Measurements from ENCODE around the gene BMPR1A.
"Not testable (repeated sequence)": the region's sequence is repeated elsewhere in the genome, so short reads cannot be mapped to it uniquely, and the experiment has no call there.

The BMPR1A gene

DNA sequence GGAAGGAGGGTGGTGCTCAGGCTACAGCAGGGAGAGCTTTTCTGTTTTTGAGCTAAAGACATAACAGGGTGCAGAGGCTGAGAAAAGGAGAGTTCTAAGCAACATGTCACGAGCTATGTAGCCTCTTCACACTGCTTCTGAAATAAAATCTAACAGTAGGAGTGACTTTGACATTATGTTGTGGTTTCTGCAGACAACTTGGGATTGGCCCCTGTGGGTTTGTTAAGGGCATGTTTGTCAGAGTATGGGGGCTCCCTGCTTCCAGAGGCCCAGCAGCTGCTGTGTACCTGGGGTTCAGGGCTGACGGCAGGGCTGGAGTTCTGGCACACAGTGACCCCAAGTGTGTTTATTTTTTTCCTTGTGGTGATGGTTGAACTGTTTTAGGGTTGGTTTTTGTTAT, 176.3 kb downstream of the BMPR1A start:
- TF ChIP-seq RARB (CRISPR knock-in tag; IDR thresholded peaks at IDR 0.05) = no peak
- TF ChIP-seq ZFP30 (CRISPR knock-in tag; IDR thresholded peaks at IDR 0.05) = no peak
- no peak for TF ChIP-seq POU6F1 (CRISPR knock-in tag; IDR thresholded peaks at IDR 0.05; ENCODE audit: borderline replicate concordance, low read depth)
- TF ChIP-seq PPARA (CRISPR knock-in tag; IDR thresholded peaks at IDR 0.05; ENCODE audit: borderline replicate concordance) = no peak
- TF ChIP-seq TCF4 (CRISPR knock-in tag; IDR thresholded peaks at IDR 0.05; ENCODE audit: borderline replicate concordance) = no peak
- TF ChIP-seq ARNTL (CRISPR knock-in tag; IDR thresholded peaks at IDR 0.05; ENCODE audit: borderline replicate concordance, low read depth) = no peak
- no peak for TF ChIP-seq ESRRG (CRISPR knock-in tag; IDR thresholded peaks at IDR 0.05)
- TF ChIP-seq, protein P1, sequence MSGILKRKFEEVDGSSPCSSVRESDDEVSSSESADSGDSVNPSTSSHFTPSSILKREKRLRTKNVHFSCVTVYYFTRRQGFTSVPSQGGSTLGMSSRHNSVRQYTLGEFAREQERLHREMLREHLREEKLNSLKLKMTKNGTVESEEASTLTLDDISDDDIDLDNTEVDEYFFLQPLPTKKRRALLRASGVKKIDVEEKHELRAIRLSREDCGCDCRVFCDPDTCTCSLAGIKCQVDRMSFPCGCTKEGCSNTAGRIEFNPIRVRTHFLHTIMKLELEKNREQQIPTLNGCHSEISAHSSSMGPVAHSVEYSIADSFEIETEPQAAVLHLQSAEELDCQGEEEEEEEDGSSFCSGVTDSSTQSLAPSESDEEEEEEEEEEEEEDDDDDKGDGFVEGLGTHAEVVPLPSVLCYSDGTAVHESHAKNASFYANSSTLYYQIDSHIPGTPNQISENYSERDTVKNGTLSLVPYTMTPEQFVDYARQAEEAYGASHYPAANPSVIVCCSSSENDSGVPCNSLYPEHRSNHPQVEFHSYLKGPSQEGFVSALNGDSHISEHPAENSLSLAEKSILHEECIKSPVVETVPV (CRISPR knock-in tag; IDR thresholded peaks at IDR 0.05) = no peak
- TF ChIP-seq ZFP3 (CRISPR knock-in tag; IDR thresholded peaks at IDR 0.05) = no peak
- no peak for TF ChIP-seq BACH2 (CRISPR knock-in tag; IDR thresholded peaks at IDR 0.05; ENCODE audit: borderline replicate concordance)
- no peak for TF ChIP-seq TOX (CRISPR knock-in tag; IDR thresholded peaks at IDR 0.05; ENCODE audit: borderline replicate concordance)
- no peak for TF ChIP-seq ZNF70 (CRISPR knock-in tag; IDR thresholded peaks at IDR 0.05)
- no peak for TF ChIP-seq CSDC2 (CRISPR knock-in tag; IDR thresholded peaks at IDR 0.05)
- TF ChIP-seq, protein P2, sequence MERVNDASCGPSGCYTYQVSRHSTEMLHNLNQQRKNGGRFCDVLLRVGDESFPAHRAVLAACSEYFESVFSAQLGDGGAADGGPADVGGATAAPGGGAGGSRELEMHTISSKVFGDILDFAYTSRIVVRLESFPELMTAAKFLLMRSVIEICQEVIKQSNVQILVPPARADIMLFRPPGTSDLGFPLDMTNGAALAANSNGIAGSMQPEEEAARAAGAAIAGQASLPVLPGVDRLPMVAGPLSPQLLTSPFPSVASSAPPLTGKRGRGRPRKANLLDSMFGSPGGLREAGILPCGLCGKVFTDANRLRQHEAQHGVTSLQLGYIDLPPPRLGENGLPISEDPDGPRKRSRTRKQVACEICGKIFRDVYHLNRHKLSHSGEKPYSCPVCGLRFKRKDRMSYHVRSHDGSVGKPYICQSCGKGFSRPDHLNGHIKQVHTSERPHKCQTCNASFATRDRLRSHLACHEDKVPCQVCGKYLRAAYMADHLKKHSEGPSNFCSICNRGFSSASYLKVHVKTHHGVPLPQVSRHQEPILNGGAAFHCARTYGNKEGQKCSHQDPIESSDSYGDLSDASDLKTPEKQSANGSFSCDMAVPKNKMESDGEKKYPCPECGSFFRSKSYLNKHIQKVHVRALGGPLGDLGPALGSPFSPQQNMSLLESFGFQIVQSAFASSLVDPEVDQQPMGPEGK (CRISPR knock-in tag; IDR thresholded peaks at IDR 0.05; ENCODE audit: borderline replicate concordance) = no peak
- TF ChIP-seq, protein P3, sequence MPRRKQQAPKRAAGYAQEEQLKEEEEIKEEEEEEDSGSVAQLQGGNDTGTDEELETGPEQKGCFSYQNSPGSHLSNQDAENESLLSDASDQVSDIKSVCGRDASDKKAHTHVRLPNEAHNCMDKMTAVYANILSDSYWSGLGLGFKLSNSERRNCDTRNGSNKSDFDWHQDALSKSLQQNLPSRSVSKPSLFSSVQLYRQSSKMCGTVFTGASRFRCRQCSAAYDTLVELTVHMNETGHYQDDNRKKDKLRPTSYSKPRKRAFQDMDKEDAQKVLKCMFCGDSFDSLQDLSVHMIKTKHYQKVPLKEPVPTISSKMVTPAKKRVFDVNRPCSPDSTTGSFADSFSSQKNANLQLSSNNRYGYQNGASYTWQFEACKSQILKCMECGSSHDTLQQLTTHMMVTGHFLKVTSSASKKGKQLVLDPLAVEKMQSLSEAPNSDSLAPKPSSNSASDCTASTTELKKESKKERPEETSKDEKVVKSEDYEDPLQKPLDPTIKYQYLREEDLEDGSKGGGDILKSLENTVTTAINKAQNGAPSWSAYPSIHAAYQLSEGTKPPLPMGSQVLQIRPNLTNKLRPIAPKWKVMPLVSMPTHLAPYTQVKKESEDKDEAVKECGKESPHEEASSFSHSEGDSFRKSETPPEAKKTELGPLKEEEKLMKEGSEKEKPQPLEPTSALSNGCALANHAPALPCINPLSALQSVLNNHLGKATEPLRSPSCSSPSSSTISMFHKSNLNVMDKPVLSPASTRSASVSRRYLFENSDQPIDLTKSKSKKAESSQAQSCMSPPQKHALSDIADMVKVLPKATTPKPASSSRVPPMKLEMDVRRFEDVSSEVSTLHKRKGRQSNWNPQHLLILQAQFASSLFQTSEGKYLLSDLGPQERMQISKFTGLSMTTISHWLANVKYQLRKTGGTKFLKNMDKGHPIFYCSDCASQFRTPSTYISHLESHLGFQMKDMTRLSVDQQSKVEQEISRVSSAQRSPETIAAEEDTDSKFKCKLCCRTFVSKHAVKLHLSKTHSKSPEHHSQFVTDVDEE (CRISPR knock-in tag; IDR thresholded peaks at IDR 0.05) = no peak
- TF ChIP-seq CREB5 (CRISPR knock-in tag; IDR thresholded peaks at IDR 0.05; ENCODE audit: low read depth) = no peak
- no peak for TF ChIP-seq ISL1 (CRISPR knock-in tag; IDR thresholded peaks at IDR 0.05)
- TF ChIP-seq ZC3H10 (CRISPR knock-in tag; IDR thresholded peaks at IDR 0.05) = no peak
- no peak for TF ChIP-seq ZNF565 (CRISPR knock-in tag; conservative IDR thresholded peaks at IDR 0.05; ENCODE audit: low read depth)
- TF ChIP-seq OSR1 (CRISPR knock-in tag; IDR thresholded peaks at IDR 0.05) = no peak
- no peak for ATAC-seq

GRCh38 chr10:86934162-86934711, 177.8 kb downstream of the BMPR1A start:
- ATAC-seq = not testable (repeated sequence)

- ATAC-seq = peak; percentile 43
- TF ChIP-seq ZNF565 (CRISPR knock-in tag; conservative IDR thresholded peaks at IDR 0.05; ENCODE audit: low read depth) = no peak
- no peak for TF ChIP-seq ZFP30 (CRISPR knock-in tag; IDR thresholded peaks at IDR 0.05)
- TF ChIP-seq ARNTL (CRISPR knock-in tag; IDR thresholded peaks at IDR 0.05; ENCODE audit: borderline replicate concordance, low read depth) = no peak
- TF ChIP-seq, protein P3 (CRISPR knock-in tag; IDR thresholded peaks at IDR 0.05) = no peak
- TF ChIP-seq OSR1 (CRISPR knock-in tag; IDR thresholded peaks at IDR 0.05) = no peak
- no peak for TF ChIP-seq ZC3H10 (CRISPR knock-in tag; IDR thresholded peaks at IDR 0.05)
- TF ChIP-seq ZNF8 (CRISPR knock-in tag; IDR thresholded peaks at IDR 0.05) = no peak
- TF ChIP-seq ZFP3 (CRISPR knock-in tag; IDR thresholded peaks at IDR 0.05) = no peak
- no peak for TF ChIP-seq RARB (CRISPR knock-in tag; IDR thresholded peaks at IDR 0.05)
- TF ChIP-seq, protein P1 (CRISPR knock-in tag; IDR thresholded peaks at IDR 0.05) = no peak
- TF ChIP-seq ISL1 (CRISPR knock-in tag; IDR thresholded peaks at IDR 0.05) = no peak
Observed at GRCh38 chr10:86936661-86937501, 180.5 kb downstream of the BMPR1A start.

All from SK-N-SH treated with all-trans-retinoic acid at 6 μM for 48 hours (cell line).